OCI-M2 (cell line): ENCODE results near the gene USP25.

Source experiments
- DNase-seq: peaks from one replicate; lab custom pipeline; 2025; ENCODE audit not compliant: unreplicated experiment; lab: John Stamatoyannopoulos, UW

USP25 gene, protein sequence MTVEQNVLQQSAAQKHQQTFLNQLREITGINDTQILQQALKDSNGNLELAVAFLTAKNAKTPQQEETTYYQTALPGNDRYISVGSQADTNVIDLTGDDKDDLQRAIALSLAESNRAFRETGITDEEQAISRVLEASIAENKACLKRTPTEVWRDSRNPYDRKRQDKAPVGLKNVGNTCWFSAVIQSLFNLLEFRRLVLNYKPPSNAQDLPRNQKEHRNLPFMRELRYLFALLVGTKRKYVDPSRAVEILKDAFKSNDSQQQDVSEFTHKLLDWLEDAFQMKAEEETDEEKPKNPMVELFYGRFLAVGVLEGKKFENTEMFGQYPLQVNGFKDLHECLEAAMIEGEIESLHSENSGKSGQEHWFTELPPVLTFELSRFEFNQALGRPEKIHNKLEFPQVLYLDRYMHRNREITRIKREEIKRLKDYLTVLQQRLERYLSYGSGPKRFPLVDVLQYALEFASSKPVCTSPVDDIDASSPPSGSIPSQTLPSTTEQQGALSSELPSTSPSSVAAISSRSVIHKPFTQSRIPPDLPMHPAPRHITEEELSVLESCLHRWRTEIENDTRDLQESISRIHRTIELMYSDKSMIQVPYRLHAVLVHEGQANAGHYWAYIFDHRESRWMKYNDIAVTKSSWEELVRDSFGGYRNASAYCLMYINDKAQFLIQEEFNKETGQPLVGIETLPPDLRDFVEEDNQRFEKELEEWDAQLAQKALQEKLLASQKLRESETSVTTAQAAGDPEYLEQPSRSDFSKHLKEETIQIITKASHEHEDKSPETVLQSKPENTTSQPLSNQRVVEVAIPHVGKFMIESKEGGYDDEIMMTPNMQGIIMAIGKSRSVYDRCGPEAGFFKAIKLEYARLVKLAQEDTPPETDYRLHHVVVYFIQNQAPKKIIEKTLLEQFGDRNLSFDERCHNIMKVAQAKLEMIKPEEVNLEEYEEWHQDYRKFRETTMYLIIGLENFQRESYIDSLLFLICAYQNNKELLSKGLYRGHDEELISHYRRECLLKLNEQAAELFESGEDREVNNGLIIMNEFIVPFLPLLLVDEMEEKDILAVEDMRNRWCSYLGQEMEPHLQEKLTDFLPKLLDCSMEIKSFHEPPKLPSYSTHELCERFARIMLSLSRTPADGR

DNA sequence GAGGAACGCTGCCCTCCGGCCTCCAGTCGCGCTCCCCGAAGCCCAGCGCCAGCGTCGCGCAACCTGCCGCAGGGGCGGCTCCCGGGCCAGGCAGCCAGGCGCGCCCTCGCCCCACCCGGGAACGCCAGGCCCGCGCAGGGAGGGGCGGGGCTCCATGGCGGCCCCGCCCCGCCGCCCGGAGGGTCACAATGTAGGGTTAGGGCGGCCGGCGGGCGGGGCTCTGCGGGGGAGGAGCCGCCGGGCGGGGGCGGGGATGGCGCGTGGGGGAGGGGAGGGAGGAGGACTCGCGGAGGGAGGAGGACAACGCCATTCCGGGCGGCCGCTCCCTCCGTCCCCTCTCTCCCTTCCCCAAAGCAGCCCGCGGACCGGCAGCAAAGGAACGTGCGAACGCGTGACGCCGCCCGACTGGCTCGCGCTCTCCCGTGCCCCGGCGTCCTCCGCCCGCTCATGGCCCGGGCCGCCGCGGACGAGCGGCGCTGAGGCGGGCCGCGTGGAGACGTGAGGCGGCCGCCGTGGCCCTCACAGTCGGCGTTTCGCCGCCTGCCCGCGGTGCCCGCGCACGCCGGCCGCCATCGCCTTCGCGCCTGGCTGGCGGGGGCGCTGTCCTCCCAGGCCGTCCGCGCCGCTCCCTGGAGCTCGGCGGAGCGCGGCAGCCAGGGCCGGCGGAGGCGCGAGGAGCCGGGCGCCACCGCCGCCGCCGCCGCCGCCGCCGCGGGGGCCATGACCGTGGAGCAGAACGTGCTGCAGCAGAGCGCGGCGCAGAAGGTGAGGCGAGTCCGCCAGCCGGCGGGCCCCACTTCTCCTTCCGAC lies at the start of gene USP25:
Gene USP25 (plus strand): TSS at position 309 of the 810 bp plus-strand sequence. CDS start 412 bp downstream, at position 721.
- no peak for DNase-seq

DNA sequence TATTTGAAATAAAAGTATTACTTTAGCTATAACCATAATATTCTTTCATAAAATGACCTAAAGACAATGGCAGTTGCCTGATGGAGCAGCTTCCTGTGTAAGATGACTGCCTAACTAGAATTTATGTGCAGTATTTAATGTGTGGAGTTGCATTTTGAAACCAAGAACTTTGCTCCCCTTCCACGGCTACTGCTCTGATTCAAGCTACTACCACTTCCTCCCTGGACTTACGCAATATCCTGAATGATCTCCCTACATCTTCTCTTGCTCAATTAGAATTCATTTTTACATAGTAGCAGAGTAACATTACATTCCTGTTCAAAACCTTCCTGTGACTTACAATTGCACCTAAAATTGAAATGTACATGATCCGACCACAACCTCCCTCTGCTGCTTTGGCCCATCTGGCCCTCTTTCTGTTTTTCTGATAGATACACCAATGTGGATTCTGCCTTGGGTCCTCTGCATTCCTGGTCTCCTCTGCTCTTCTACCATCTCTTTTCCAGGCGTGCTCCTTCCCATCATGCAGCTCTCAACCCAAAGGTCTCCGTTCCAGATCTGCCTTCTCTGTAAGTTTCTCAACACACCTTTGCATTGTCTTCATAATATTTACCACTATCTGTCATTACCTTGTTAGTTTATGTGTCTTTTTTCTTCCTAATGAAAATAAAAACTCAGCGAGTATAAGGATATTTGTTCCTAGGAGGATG lies 47.4 kb upstream of the USP25 start:
- no peak for DNase-seq

DNA sequence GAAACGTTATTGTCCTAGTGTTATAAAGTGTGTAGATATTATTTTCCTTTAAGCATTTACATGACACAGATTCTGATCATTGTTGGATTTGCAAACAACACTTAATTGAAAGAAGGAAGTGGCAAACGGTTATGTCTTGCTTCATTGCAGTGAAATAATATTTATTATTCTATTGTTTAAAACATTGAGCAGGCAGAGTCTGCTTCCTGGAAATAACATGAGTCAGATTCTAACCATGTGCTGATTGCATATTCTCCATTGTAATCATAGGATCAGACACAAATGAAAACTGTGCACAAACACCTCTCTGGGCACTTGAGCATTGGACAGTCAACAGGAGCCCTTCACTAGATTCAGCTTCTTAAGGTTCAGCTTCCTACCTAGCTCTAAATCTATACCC lies 46.8 kb upstream of the USP25 start:
- DNase-seq, result no peak

DNA sequence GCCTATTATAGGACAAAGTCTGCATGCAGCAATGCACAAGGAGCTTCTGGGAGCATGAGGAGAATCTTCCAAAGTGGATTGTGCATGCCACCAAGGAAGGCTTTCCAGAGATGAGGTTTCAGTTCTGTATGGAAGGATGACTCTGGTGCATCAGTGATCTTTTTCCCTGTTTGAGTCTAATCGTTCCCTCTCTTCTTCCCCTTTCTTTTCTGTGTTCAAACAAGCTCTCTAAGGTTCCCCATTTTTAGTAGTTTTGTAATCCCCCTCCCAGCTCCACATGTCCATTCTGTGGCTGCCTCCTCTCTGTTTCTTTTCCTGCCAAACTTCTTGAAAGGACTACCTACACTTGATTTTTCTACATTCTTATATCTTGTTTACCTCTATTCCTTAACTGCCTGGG lies 43.3 kb upstream of the USP25 start:
- no peak for DNase-seq

DNA sequence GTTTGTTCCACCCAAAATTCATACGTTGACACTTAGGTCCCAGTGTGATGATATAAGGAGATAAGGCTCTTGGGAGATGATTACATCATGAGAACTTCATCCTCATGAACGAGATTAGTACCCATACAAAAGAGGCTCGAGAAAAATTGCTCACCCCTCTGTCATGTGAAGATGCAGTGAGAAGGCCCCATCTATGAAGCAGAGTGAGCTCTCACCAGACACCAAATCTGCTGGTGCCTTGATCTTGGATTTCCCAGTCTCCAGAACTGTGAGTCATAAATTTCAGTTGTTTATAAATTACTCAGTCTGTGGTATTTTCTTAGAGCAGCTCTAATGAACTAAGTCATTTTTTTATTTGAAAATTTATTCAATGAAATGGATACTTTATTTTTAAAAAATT lies 42.6 kb upstream of the USP25 start:
- DNase-seq, result no peak

DNA sequence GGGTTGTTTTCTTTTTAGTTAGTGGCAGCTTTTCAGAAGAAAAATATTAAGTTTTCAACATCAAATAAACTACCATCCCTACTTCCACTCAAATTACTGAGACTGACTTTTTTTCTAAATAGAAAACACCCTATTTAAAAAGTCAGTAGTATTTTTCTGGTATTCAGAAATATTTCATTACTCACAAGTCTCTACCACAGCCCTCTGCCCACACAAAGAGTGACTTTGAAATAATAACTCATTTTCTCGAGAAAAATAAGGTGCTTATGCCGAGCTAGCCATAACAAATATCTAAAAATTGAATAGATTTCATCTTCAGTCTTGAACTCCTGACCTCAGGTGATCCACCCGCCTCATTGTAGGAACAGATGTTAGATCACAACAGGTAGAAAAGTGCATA lies 41.8 kb upstream of the USP25 start:
- no peak for DNase-seq

DNA sequence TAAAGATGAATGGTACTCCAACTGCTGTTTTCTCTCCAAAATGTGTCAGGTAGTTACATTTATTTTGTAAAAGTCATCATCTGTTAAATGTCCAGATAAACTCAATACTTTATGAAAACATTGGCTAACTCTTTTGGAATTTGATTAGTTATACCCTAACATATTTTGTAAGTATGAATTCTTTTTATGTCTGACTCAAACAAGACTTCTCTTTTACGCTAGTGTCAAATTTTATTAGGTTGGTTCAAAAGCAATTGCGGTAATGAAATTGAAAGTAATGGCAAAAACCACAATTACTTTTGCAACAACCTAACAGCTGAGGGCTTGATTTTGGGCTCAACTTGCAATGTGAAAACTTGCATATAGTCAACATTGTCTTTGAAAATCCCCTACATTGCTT lies 41.0 kb upstream of the USP25 start:
- no peak for DNase-seq

DNA sequence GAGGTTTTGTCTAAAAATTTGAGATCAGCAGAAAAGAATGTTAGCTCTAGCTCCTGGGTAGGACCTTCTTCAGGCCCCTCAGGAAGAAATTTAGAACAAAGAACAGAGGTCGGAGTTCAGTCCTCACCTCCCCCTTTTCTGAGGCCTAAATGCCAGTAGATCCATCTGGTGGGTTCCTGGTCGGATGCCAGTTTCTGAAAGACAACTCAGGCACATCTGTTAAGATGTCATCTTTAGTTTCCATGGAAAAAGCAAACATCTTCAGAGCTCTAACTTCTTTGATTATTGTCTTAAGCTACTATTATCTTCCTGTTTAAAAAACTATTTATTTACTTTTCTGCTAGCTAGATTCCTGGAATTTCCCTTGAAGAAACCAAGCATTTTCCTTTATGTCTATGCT lies 37.1 kb upstream of the USP25 start:
- no peak for DNase-seq

DNA sequence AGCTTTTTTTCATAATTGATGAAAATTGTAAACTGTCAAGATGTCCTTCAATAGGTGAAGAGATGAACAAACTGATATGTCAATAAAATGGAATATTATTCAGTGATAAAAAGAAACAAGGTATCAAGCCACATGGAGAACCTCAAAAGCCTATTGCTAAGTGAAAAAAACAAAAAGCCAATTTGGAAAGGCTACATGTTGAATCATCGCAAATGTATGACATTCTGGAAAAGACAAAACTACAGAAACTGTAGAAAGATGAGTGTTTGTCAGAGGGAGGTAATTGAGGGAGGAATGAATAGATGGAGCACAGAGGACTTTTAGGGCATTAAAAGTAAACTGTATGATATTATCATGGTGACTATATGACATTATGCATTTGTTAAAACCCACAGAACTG lies 34.5 kb upstream of the USP25 start:
- DNase-seq, result no peak

DNA sequence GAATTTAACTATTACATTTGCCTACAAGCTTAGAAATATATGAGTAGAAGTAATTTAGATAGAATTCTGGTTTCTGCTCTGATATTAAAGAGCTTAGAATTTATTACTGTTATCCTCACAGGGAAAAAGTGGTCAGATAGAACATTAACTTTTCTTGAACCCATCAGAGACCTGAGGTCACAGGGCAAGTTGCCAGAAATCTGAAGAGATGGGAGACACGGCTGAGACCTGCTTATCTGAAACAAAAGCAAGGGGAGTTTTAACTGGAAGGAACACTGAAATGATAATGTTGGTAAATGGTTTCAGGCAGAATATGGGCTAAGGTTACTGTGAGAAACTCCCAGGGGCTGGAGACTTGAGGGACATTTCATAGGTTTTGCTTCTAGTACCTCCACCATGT lies 28.0 kb upstream of the USP25 start:
- no peak for DNase-seq

DNA sequence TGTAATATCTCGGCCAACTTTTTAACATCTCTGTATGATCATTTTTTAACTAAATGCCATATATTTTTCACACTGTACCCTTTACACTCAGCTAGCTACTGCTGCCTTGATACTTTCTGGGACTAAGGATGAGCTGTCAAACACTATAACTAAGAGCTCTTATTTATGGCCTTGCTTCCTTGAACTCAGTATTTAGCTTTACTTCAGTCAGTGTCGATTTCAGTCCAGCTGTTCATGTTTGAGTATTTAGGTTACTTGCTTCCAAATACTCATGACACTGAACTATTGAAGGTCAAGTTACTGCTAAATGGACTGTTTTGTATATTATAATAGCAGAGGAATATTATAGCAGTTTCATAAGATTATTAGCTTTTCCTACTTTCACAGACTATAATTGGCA lies 25.9 kb upstream of the USP25 start:
- DNase-seq, result no peak

DNA sequence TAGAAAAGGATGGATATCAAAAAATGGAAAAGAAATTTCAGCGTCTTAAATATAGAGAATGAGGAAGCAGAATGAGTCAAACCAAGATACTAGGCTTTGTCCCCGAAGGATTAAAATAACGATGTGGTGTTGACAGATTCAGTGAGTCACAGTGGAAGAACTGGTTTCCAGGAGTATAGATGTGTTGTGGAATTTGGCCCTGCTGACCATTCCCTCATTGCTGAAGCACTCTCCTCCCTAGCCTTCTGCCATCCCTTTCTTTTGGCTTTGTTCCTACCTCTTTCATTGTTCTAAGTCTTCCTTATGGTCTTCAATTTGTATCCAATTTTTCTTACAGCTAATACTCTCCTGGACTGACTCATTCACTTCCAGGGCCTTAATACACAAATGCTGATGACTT lies 23.1 kb upstream of the USP25 start:
- no peak for DNase-seq

DNA sequence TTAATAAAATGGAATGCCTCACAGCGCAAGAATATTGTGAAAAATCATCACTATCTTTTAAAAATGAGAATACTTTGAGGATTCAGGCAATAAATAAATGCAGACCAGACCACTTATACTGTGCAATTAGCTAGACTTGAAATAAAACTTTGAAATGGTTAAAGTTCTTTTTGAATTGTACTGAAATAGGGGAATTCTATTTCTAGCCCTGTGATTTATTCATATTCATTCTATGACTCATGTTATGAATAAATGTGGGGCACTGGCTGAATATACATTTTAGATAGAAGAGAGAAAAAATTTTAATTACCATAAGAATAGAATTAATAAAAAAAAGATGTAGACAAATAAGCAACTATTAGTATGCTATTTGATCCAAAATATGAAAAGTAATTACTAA lies 16.4 kb upstream of the USP25 start:
- DNase-seq, result no peak

DNA sequence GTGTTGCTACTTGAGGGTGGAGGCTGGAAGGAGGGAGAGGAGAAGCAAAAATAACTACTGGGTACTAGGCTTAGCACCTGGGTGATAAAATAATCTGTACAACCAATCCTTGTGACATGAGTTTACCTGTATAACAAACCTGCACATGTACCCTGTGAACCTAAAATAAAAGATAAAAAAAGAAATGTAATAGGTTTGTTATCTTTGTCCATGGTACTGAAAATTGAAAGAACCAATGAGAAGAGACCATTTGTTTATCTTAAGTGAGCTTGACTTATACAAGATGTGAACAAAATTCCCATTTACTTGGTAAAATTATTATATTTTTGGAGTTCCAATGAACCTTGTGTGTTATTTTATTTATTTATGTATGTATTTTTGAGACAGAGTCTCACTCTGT lies 11.1 kb upstream of the USP25 start:
- no peak for DNase-seq

DNA sequence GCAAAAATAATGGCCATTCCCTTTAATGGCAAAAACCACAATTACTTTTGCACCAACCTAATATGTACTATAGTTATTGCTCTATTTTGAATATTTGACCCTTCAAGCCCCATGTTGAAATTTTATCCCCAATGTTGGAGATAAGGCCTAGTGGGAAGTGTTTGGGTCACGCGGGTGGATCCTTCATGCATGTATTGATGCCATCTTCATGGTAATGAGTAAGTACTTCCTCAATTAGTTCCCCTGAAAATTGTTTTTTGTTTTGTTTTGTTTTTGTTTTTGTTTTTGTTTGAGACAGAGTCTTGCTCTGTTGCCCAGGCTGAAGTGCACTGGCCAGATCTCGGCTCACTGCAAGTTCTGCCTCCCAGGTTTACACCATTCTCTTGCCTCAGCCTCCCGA lies 9.8 kb upstream of the USP25 start:
- DNase-seq, result no peak

DNA sequence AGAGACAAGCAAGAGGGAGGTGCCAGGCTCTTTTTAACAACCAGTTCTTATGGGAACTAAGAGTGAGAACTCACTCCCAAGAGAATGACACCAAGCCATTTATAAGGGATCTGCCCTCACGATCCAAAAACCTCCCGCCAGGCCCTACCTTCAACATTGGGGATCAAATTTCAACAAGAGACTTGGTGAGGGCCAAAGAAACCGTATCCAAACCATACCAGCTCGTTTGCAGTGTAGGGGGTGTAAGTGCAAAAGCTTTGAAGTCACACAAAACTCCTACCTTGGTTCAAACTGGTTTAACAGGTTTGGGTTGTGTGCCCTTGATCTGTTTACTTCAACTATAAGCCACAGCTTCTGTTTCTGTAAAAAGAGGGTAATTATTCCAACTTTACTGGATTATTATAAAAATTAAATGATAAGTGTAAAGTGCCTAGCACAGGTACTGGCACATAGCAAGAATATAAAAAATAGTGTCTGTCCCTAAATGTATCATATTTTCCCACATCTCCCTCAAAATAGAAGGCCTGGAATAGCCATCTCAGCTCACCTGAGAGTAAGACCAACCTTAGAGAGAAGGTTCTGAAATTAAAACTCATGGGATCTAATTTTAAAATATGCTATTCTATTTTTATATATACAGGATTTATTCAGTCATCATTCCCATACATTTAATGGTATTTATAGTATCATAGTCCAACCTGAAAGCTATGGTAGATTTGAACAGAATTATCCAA lies 7.0 kb upstream of the USP25 start:
- no peak for DNase-seq

DNA sequence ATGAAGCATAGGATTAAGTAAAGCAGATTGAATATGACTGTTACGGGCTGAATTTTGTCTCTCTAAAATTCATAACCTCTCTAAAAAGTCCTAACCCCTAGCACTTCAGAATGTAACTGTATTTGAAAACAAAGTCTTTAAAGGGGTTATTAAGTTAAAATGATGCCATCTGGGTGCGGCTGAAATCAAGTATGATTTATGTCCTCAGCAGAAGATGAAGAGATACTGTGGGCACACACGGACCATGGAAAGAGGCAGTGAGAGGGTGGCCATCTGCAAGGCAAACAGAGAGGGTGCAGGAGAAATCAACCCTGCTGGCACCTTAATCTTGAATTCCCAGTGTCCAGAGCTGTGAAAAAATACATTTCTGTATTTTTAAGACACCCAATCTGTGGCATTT lies 3.8 kb upstream of the USP25 start:
- DNase-seq, result no peak

DNA sequence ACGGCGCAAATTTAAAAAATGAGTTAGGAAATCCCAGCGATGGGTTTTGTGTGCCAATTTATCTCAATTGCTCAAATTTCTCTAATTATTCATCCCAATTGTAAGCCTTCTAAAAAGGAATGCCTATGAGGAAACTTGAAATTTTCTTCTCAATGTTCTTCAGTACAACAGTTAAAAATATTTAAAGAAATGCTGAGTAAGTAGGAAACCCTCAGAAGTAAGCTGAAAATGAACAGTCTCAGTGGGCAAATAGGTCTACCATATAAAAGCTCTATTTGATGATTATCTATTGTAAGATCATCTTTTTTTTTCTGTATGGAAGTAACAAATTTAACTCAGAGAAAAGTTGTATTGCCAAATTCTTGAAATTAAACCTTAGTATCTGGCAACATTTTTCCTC lies 1.7 kb upstream of the USP25 start:
- no peak for DNase-seq

DNA sequence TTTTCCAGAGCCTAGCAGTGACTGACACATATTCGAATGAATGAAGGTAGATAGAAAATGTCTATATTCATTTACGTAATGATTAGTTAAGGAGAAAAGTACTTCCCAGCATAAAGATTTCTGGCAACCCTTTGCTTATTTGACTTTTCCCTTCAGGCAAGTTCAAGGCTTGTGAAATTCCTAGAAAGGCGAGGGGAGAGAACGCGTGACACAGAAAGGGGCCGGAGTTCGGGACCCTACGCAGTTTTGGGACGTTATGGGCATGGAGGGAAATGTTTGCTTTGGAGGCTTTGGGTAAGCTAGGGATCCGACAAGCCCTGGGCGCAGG lies 472 bp upstream of the USP25 start:
- no peak for DNase-seq
